Measurements from ENCODE around the gene MYO18A.

- TF ChIP-seq CTCF (IDR thresholded peaks at IDR 0.05 in 2 of 3, conservative IDR thresholded peaks at IDR 0.05 in 1 of 3; ENCODE audit: control insufficient read depth in 2 of 3, extremely low read depth in 1 of 3, insufficient read depth in 1 of 3, low read depth in 3 of 3, low read length in 3 of 3), result no peak
- TF ChIP-seq SUZ12 (IDR thresholded peaks at IDR 0.05; ENCODE audit: unreplicated experiment), result no peak
- no peak for TF ChIP-seq POLR2AphosphoS2 (IDR thresholded peaks at IDR 0.05; ENCODE audit: low read depth, low read length)
Observed at GRCh38 chr17:29110372-29110757, 69.8 kb downstream of the MYO18A start.

All from GM12878 (cell line).